HepG2 (cell line): Measurements from ENCODE around the gene MGAT4C.

Source experiments
- CREB1 ChIP-seq, 2 experiments: fragments of 450-650 bp in 1 of 2; IDR thresholded peaks; 2 replicates each; pipeline ENCODE4 v1.6.1; 2016 to 2017; ENCODE audit warnings: control low read depth in 1 of 2, mild to moderate bottlenecking in 1 of 2, missing compliant biosample characterization in 1 of 2, missing genetic modification characterization in 1 of 2
- KDM5A ChIP-seq: fragments of 200-600 bp; sonication (generic); IDR thresholded peaks from 2 replicates; pipeline ENCODE4 v1.7.0; 2018; ENCODE audit warnings: antibody characterized with exemption, mild to moderate bottlenecking, low read length, borderline replicate concordance
- SMARCC2 ChIP-seq: fragments of 450-650 bp; IDR thresholded peaks from 2 replicates; pipeline ENCODE4 v1.6.1; 2017; ENCODE audit warnings: antibody characterized with exemption, mild to moderate bottlenecking
- SMC3 ChIP-seq: IDR thresholded peaks from 2 replicates; pipeline ENCODE4 v1.6.1; 2011; ENCODE audit warnings: low read length, improper control_type of control experiment
- TCF7 ChIP-seq: sonication (generic); IDR thresholded peaks from 2 replicates; pipeline ENCODE4 v1.6.1; 2016; ENCODE audit warnings: antibody characterized with exemption, low read depth
- YY1 ChIP-seq: IDR thresholded peaks from 2 replicates; pipeline ENCODE4 v1.6.1; 2011; ENCODE audit warnings: low read length, low read depth, moderate library complexity, mild to moderate bottlenecking; ENCODE audit not compliant: insufficient read depth, insufficient replicate concordance
- ZNF274 ChIP-seq: sonication (generic); formaldehyde crosslinking; IDR thresholded peaks from 2 replicates; pipeline ENCODE4 v1.5.1; 2020; ENCODE audit warnings: mild to moderate bottlenecking, missing genetic modification reagents
- ZNF337 ChIP-seq: sonication (generic); formaldehyde crosslinking; IDR thresholded peaks from 2 replicates; pipeline ENCODE4 v1.5.1; 2020; ENCODE audit warnings: missing genetic modification reagents, low read depth, mild to moderate bottlenecking, borderline replicate concordance
- ZNF768 ChIP-seq: sonication (generic); formaldehyde crosslinking; IDR thresholded peaks from 2 replicates; pipeline ENCODE4 v1.4.0; 2020; ENCODE audit warnings: missing genetic modification reagents
- TF ChIP-seq, protein P1 (sequence below): sonication (generic); formaldehyde crosslinking; IDR thresholded peaks from 2 replicates; pipeline ENCODE4 v1.5.0; 2020; ENCODE audit warnings: mild to moderate bottlenecking, missing genetic modification reagents, moderate library complexity
- TF ChIP-seq, protein P2 (sequence below): IDR thresholded peaks from 2 replicates; pipeline ENCODE4 v1.6.1; 2012; ENCODE audit warnings: inconsistent platforms
- TF ChIP-seq, protein P3 (sequence below): sonication (generic); formaldehyde crosslinking; IDR thresholded peaks from 2 replicates; pipeline ENCODE4 v1.4.0; 2020; ENCODE audit warnings: missing genetic modification reagents, mild to moderate bottlenecking, borderline replicate concordance
- TF ChIP-seq, protein P4 (sequence below): sonication (generic); formaldehyde crosslinking; IDR thresholded peaks from 2 replicates; pipeline ENCODE4 v1.4.0; 2020; ENCODE audit warnings: missing genetic modification reagents

GRCh38 chr12:86257134-86257533 lies 943 bp upstream of the MGAT4C start:
- TF ChIP-seq ZNF274 (no peak), KDM5A (no peak), ZNF768 (CRISPR knock-in tag) (no peak), SMC3 (no peak), YY1 (no peak), ZNF337 (CRISPR knock-in tag) (no peak), CREB1 (IDR thresholded peaks at IDR 0.05) (no peak), CREB1 (CRISPR knock-in tag; IDR thresholded peaks at IDR 0.05) (no peak), TCF7 (no peak), SMARCC2 (no peak)
- TF ChIP-seq, protein P1, sequence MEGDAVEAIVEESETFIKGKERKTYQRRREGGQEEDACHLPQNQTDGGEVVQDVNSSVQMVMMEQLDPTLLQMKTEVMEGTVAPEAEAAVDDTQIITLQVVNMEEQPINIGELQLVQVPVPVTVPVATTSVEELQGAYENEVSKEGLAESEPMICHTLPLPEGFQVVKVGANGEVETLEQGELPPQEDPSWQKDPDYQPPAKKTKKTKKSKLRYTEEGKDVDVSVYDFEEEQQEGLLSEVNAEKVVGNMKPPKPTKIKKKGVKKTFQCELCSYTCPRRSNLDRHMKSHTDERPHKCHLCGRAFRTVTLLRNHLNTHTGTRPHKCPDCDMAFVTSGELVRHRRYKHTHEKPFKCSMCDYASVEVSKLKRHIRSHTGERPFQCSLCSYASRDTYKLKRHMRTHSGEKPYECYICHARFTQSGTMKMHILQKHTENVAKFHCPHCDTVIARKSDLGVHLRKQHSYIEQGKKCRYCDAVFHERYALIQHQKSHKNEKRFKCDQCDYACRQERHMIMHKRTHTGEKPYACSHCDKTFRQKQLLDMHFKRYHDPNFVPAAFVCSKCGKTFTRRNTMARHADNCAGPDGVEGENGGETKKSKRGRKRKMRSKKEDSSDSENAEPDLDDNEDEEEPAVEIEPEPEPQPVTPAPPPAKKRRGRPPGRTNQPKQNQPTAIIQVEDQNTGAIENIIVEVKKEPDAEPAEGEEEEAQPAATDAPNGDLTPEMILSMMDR (CRISPR knock-in tag) = no peak
- TF ChIP-seq, protein P2, sequence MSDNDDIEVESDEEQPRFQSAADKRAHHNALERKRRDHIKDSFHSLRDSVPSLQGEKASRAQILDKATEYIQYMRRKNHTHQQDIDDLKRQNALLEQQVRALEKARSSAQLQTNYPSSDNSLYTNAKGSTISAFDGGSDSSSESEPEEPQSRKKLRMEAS = no peak
- TF ChIP-seq, protein P3, sequence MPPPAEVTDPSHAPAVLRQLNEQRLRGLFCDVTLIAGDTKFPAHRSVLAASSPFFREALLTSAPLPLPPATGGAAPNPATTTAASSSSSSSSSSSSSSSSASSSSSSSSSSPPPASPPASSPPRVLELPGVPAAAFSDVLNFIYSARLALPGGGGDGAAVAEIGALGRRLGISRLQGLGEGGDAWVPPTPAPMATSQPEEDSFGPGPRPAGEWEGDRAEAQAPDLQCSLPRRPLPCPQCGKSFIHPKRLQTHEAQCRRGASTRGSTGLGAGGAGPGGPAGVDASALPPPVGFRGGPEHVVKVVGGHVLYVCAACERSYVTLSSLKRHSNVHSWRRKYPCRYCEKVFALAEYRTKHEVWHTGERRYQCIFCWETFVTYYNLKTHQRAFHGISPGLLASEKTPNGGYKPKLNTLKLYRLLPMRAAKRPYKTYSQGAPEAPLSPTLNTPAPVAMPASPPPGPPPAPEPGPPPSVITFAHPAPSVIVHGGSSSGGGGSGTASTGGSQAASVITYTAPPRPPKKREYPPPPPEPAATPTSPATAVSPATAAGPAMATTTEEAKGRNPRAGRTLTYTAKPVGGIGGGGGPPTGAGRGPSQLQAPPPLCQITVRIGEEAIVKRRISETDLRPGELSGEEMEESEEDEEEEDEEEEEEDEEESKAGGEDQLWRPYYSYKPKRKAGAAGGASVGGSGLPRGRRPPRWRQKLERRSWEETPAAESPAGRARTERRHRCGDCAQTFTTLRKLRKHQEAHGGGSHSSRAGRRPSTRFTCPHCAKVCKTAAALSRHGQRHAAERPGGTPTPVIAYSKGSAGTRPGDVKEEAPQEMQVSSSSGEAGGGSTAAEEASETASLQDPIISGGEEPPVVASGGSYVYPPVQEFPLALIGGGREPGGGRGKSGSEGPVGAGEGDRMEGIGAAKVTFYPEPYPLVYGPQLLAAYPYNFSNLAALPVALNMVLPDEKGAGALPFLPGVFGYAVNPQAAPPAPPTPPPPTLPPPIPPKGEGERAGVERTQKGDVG (CRISPR knock-in tag) = no peak
- TF ChIP-seq, protein P4, sequence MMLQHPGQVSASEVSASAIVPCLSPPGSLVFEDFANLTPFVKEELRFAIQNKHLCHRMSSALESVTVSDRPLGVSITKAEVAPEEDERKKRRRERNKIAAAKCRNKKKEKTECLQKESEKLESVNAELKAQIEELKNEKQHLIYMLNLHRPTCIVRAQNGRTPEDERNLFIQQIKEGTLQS (CRISPR knock-in tag) = no peak
